ENCODE results near the gene CSNK1D.
"Not testable (repeated sequence)": the region's sequence is repeated elsewhere in the genome, so short reads cannot be mapped to it uniquely, and the experiment has no call there.

The CSNK1D gene

DNA sequence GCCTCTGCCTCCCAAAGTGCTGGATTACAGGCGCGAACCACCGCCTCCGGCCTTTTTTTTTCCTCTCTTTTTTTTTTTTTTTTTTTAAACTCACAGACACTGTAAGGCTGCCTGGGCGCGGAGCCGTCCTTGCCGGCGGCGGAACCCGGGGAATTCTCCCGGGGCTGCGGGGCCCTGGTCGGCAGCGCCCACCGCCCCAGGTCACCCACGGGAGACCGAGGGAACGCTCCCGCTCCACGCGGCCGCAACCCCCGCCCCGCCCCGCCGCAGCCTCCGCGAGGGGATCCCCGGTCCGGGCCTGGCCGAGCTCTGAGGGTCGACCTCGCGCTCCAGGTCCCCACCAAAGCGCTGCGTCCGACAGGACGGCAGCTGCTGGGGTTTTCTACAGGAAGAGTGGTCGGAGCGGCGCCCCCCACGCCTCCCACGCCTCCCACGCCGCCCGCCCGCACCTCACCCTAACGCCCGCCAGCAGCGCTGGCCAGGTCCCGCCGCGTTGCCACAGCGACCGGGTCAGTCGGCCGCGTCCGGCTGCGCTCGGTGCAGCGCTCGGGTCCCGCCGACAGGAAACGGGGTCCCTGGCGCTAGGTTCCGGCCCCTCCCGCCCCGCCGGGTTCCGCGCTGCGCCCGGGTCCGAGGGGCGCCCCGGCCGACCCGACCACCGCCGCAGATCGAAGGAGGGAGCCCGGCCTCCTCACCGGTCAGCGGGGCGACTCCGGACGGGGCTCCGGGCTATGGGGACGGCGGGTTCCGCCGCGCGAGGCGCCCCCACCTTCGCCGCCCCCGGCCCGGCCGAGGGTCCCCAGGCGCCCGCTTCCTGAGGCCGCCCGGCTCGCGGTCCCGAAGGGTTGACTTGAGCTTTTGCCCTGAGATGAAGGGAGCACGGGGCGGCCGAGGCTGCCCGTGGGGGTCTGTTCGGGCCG lies 60.9 kb downstream of the CSNK1D start, which contains the start of gene CCDC57:
TSS of gene CCDC57 (minus strand) at position 512 of the 920 bp plus-strand sequence. CDS start 10,898 bp downstream, outside the sequence.
- DNase-seq: no peak

DNA sequence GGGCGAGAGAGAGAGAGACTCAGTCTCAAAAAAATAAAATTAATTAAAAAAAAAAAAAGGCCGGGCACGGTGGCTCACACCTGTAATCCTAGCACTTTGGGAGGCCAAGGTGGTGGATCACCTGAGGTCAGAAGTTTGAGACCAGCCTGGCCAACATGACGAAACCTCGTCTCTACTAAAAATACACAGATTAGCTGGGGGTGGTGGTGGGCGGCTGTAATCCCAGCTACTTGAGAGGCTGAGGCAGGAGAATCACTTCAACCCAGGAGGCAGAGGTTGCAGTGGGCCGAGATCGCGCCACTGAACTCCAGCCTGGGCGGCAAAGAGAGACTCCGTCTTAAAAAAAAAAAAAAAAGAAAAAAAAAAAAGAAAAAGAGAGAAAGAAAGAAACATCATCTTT lies 62.8 kb downstream of the CSNK1D start:
- not testable (repeated sequence) for DNase-seq

DNA sequence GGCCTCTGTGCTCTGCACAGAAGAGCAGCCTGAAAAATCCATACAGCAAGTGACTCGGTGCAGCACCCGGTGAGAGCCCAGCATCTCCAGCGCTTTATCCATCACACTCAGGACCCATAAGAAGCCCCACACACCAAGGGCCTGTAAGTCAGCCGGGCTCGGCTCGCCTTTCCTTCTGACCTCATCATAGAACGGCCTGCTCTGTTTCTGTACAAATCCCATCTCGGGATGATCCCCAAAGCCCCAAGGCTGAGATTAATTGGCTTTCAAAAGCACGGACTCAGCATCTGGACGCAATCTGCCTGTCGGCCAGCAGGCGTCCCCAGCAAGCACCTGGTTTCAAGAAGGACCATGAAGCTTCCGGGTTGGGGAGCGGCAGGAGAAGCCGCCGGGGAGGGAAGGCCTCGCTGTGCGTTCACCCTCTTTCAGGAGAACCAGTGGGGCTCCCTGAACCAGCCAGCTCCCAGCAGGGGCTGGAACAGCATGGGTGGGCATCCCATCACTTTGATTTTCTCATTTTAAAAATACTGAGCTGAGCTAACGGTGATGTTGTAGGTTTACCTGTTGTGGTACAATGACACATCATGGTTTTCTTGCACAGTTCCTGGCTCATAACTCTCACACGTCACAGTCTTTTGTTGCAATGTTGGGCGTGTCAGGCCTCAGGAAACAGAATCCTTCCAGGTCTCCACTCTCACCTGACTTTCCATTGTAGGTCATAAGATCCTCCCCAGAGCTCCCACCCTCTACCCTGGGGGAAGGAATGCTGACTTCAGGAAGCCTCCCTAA lies 67.6 kb downstream of the CSNK1D start:
- peak; percentile 81 for DNase-seq

DNA sequence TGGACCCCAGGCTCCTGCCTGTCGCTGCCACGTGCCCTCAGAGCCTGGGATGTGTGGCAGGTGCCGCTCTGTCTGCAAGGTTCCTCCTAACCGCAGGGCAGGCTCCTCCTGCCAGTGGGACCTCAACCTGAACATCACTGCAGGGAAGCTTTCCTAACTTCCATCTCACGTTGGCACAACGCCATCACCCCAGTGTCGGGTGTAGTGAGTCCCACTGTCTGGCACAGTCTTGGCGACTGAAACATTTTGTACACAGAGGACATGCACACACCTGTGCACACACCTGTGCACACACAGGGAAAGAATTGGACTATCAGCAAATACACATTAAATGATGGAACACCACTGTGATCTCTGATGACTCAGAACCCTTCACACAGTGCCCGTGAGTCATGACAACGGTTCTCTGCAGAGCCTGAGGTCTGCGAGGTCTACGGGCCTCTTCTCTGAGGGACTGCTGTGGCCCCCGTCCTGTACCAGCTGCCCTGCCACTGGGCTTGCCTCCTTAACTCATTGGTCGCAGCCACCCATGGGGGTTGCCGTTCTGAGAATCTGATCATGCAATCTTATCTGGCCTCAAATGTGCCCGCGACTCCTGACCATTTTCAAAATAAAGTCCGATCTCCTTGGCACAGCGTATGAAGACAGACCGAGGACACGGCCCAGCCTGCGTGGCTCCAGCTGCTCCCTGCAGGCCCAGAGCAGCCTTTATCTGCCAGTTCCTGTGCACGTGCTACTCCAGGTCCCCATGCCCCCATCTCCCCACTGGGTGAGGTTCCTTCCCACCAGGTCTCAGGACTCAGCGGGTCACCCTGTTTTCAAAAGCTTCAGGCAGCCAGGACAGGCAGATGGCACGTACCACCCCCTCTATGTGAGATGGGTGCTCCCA lies 68.4 kb downstream of the CSNK1D start:
- no peak for DNase-seq

DNA sequence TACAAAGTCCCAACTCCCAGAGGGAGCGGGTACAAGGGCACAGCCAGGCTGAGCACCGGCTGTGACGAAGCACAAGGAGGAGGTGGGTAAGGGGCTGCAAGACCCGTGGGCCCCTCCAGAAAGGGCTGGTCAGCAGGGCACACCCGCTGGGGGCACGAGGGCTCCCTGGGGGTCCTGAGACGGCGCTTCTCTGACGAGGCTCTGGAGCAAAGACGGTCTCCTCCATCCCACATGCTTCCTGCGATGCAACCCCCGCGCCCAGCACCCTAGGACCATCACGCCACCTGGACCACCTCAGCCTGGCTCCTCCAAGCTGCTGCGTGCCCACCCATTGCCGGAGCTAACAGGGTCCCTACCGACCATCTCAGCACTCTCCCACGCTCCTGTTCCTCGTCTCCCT lies 69.6 kb downstream of the CSNK1D start:
- no peak for DNase-seq

DNA sequence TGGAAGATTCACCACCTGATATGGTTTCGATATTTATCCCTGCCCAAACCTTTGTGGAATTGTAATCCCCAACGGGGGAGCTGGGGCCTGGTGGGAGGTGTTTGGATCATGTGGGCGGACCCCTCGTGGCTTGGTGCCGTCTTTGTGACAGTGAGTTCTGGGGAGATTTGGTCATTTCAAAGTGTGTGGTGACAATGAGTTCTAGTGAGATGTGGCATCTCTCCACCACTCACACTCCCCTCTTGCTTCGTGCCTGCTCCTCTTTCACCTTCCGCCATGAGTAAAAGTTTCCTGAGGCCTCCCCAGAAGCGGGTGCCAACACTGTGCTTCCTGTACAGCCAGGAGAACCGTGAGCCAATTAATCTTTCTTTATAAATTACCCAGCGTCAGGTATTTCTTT lies 70.5 kb downstream of the CSNK1D start:
- no peak for DNase-seq

DNA sequence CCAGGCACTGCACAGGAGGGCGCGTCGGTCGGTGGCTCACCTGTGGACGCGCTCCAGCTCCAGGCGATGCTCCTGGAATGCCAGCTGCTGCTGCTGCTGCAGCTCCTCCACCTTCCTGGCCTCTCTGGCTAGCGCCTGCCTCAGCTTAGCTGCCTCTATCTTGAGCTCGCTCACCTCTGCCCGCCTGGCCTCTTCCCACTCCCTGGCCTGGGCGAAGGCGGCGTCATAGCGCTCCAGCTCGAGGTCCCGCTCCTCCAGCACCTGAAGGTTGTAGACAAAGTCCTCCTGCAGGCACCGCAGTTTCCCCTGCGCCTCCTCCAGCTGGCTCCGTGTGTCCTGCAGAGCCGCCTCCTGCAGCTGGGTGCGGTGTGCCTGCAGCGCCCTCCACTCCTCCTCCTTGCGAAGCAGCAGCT lies 72.0 kb downstream of the CSNK1D start:
- no peak for DNase-seq

DNA sequence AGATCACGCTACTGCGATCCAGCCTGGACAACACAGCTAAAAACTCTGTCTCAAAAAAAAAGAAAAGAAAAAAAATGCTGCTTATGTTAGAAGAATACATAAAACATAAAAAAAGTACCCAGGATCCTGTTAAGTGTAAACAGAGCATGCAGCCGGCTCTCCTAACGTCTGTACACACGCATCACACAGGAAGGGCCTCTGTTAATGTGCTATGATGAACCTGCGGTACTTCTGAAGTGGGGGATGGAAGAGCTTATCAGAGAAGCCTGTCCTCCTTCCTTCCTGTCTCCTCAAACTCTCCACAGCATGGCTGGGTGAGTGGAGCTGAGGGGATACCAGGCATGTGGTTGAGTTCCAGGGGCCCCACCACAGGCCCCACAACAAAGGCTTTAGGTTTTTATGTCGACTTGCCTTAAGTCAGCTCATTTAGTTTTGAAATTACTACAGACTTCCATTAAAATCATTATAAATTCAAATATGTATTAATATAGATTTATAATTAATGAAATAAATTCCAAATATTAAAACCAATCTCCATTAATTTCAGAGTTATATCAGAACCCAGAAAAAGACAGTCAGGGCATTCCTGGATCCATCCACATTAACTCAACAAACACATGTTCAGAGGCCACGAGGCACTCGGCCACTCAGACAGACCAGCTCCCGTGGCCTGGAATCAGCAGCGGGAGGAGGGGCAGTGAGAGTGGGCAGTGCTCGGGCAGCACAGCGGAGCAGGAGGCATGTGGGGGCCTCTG lies 72.6 kb downstream of the CSNK1D start:
- DNase-seq: peak; percentile 51

DNA sequence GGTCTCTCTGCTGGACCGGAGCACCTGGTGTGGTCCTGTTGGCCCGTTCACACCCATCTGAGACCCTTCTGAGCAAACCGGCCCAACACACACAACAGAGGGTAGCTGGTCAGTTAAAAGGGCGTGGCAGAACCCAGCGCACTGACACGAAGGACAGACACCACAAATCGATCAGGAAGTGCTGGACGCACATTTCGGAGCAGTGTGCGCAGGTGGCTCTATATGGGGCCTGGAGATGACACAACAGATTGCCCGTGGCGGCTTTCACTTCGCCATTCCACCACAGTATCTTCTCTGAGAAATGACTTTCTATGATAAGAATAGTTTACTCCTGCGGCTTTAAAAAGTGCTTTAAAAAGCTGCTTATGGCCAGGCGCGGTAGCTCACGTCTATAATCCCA lies 73.4 kb downstream of the CSNK1D start:
- no peak for DNase-seq

DNA sequence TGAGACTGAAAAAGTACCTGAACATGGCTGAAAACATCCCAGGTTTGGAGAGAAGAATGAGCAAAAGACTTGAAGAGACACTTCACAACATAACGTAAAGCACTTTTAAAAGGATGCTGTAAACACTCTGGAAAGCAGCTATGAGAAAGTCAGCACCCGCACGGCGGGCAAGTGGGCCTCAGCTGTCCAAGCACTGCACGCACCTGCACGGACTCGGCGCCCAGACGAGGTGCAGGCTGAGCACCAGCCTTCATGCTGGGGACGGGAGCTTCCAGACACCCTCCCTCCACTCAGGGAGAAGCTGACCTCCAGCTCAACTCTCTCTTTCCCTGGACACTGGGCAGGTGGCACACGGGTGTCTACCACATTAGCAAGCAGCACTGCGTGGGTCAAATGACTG lies 74.0 kb downstream of the CSNK1D start:
- no peak for DNase-seq

DNA sequence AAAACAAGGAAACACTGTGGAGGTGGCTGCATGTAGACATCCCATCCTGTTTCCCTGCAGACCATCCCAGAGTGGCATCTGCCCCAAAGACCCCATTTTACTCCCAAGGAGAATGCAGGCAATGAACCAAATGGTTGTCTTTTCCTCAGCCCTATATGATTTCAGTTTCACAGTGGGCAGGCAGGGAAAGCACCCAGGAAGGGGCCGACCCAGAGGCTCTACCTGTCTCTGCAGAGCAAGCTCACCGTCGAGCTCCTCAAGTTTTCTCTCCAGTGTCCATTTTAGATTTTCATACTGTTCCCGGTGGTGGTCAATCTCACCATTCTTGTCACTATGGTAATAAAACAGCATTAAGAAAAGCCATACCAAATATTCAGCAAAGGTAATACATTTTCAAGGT lies 75.4 kb downstream of the CSNK1D start:
- no peak for DNase-seq

DNA sequence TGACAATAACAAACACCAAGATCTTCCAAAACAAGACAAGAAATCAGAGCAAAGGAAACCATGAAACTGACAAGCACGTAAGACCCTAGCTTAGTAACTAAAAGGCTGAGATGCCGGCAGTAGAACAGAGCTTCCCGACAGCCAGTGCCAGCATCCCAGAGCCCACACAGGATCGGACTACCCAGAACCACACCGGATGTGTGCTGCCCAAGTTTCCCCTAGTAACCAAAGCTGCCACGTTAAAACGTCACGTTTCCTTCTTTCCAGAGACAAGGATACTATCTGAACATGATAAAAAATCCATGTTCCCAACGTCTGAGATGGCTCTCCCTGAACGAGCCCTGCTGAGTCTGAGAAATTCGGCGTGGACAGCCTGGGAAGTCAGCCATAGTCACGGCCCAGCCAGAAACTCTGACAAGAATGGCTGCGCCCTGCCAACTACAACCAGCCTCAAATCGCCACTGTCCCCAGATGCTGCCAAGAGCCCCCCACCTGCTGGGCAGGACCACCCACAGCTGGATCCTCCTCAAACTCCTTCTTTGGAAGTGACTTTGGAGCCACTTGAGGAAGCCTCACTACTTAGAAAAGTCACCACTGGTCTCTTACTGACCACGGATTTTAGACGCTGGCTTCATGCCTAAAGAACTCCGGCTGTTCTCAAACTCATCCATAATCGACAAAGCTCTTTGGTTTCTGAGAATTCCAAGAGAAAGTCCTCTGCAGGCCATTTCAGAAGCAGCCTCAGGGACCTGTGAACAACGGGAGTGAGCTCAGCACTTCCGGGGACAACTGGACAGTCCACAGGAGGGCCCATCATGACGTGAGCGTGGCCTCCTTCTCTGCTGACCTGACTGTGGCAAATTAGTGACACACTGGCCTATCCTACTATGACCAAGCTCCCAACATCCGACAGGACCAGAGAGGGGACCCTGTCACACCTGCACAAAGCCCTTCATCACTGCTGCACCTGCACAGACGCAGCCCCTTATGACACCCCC lies 77.5 kb downstream of the CSNK1D start:
- no peak for DNase-seq

DNA sequence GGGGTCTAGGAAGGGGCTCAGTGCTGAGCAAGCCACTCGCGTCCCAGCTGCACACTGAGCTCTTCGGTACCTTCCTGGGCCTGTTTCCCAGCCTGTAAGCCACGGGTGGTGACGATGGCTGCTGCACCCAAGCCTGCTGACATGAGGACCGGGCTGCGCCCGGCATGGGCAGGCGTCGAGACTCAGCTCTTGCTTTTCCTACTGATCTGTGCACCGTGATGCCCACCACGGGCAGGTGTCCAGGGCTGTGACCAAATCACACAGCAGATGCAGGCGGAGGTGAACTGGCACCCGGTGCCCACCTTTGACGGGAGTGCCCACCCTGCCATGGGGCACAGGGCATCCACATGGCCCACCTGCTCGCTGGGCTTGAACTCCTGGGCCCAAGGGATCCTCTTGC lies 78.7 kb downstream of the CSNK1D start:
- no peak for DNase-seq

DNA sequence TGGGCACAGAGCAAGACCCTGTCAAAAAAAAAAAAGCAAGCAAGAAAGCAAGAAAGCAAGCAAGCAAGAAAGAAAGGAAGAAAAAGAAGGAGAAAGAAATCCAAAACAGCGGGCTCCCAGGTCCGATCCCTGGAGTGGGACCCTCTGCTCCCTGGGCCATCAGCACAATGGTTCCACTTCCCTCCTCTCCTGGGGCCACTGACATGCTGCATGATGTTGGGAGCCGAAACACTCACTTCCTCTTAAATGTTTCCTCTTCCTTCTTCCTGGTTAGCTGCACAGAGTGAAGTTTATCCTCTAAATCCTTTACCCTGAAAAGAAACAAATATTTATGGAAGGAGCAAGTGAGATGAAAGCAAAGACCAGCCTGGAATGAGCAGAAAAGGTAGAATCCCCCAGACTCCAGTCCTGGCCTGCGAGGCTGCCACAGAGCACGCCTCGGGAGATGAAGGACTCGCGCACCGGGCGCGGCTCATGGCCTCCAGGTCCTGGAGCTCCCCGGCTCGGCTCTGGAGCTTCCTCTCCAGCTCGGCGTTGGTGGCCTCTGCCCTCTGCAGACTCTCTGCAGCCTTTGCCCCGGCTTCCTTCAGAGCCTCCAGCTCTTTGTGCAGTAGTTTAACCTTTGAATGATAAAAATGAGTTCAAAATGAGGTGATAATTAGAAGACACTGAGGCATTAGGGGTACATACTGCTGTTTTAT lies 79.8 kb downstream of the CSNK1D start:
- no peak for DNase-seq

DNA sequence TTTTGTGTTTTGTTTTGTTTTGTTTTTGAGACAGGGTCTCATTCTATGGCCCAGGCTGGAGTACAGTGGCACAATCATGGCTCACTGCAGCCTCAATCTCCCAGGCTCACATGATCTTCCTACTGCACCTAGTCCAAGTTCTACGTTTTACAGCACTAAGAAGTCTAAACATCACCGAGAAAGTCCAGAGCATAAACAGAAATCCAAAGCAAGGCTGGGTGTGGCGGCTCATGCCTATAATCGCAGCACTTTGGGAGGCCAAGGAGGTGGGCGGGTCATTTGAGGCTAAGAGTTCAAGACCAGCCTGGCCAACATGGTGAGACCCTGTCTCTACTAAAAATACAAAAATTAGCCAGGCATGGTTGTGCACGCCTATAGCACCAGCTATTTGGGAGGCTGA lies 80.5 kb downstream of the CSNK1D start:
- DNase-seq: not testable (repeated sequence)
